ENCODE data around the gene PAFAH2.

PAFAH2 gene

DNA sequence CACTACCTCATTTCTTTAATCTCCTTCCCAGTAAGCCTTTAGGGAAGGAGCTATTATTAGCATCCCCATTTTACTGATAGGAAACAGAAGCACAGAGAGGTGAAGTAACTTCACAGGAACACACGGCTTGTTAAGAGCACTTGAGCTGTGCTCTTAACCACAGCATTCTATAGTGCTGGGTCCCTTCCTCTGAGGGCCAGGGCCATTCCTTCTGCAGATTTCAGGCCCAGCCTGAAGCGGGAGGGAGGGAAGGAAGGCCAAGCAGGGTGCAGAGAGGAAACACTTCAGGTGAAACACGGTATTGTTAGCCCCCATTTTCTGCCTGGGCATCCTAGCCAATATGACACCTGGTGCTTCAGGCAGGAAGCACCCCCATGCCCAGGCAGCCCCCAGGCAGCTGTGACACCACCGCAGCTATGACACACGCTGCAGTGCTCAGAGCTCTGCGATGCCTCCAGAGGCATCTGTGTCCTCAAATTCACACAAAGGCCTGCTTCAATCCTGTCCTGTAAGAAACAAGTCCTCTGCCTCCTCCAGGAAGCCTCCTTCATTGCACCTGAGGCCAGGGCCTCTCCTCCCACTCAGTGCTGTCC lies 19.2 kb upstream of the PAFAH2 start:
- H3K4me3 ChIP-seq (ENCODE audit: low read depth, low read length), result no peak overlapping the region
- ChIA-PET POLR2A (no interaction called here), CTCF (interaction anchor here (1.0 kb wide), 1 partner anchor 11 kb away, joined by 3 read pairs; no protein-coding TSS in a partner anchor)

DNA sequence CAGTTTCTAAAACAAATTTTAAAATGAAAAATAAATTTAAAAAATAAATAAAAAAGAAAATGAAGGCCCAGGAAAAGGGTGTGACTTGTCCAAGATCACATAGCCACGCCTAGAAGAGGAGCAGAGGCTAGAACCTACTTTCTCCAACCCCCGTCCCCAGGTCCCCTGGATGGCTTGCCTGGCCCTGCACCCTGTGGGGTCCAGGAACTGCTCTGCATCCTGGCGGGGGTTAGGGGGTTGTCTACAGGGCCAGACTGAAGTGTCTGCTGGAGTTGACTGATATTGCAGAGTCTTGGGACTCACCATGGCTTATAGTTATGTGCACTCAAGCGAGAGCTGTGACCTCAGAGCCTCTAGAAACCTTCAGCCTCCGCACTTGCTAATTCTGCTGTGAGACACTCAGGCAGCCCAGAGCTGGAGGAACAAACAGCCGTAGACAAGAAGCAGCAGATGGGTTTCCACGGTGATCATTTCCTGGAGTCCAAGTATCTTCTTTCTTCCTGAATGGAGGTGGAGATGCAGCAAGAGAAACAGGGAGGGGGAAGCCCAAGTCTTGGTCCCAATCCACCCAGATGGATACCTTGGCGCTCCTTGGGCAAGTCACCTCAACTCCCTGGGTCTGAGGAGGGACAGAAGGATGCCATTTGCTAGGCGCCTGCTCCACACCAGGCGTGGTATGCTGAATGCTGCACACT lies 18.5 kb upstream of the PAFAH2 start:
- H3K36me3 ChIP-seq (ENCODE audit: control insufficient read depth in 2 of 2, insufficient read depth in 1 of 2, low read length in 2 of 2), result no peaks in the 10 kb centered on the region
- ChIA-PET CTCF (interaction anchor here (1.0 kb wide), 1 partner anchor 12 kb away, joined by 3 read pairs; no protein-coding TSS in a partner anchor), POLR2A (no interaction called here)
- H3K9me3 ChIP-seq (ENCODE audit: control insufficient read depth, insufficient read depth, low read depth, low read length), result no peaks in the 10 kb centered on the region
- H3K4me3 ChIP-seq (ENCODE audit: low read depth, low read length), result no peak overlapping the region
- no peaks in the 10 kb centered on the region for H3K4me1 ChIP-seq (ENCODE audit: control insufficient read depth, insufficient read depth, low read length)
- H3K27ac ChIP-seq (ENCODE audit: extremely low read depth, low read depth, low read length), result no peak overlapping the region
- TF ChIP-seq ZNF529 (tag by site-specific recombination; IDR thresholded peaks at IDR 0.05; ENCODE audit: insufficient replicate concordance), result no peak
- peak; percentile 81 for TF ChIP-seq GLIS1 (tag by site-specific recombination; IDR thresholded peaks at IDR 0.05)

More for the DNA sequence above, 19.2 kb upstream of the PAFAH2 start:
- no peaks in the 10 kb centered on the region for H3K9me3 ChIP-seq (ENCODE audit: control insufficient read depth, insufficient read depth, low read depth, low read length)
- TF ChIP-seq OVOL3 (tag by site-specific recombination; IDR thresholded peaks at IDR 0.05), result no peak
- no peaks in the 10 kb centered on the region for H3K4me1 ChIP-seq (ENCODE audit: control insufficient read depth, insufficient read depth, low read length)
- H3K27ac ChIP-seq (ENCODE audit: extremely low read depth, low read depth, low read length), result no peak overlapping the region
- H3K36me3 ChIP-seq (ENCODE audit: control insufficient read depth in 2 of 2, insufficient read depth in 1 of 2, low read length in 2 of 2), result no peaks in the 10 kb centered on the region

DNA sequence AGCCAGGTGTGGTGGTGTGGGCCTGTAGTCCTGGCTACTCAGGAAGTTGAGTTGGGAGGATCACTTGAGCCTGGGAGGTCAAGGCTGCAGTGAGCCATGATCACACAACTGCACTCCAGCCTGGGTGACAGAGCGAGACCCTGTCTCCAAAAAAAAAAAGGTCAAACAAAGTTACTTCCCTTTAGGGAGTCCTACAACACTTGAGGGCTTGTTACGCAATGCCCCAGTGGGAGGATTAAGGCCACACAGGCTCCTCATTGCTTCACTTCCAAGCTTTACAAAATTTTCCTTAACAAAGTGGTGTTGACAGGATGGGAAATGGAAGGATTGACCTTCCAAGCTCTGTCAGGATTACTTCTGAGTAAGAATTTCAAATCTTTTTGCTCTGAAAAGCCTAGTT lies 17.5 kb upstream of the PAFAH2 start:
- Histone ChIP-seq H3K4me1 (ENCODE audit: control insufficient read depth, insufficient read depth, low read length) (no peaks in the 10 kb centered on the region), H3K27ac (ENCODE audit: extremely low read depth, low read depth, low read length) (no peak overlapping the region), H3K36me3 (ENCODE audit: control insufficient read depth in 2 of 2, insufficient read depth in 1 of 2, low read length in 2 of 2) (no peaks in the 10 kb centered on the region), H3K9me3 (ENCODE audit: control insufficient read depth, insufficient read depth, low read depth, low read length) (no peaks in the 10 kb centered on the region), H3K4me3 (ENCODE audit: low read depth, low read length) (no peak overlapping the region)
- ChIA-PET CTCF (interaction anchor here (0.5 kb wide), 1 partner anchor 96 kb away, joined by 3 read pairs; no protein-coding TSS in a partner anchor), POLR2A (no interaction called here)
- TF ChIP-seq ZBTB1 (tag by site-specific recombination; IDR thresholded peaks at IDR 0.05) (no peak), ZNF132 (tag by site-specific recombination; IDR thresholded peaks at IDR 0.05; ENCODE audit: borderline replicate concordance) (no peak), ZNF24 (tag by site-specific recombination; IDR thresholded peaks at IDR 0.05) (no peak), ZNF610 (tag by site-specific recombination; IDR thresholded peaks at IDR 0.05; ENCODE audit: borderline replicate concordance) (no peak), ZEB2 (tag by site-specific recombination; IDR thresholded peaks at IDR 0.05) (no peak), ZBTB17 (tag by site-specific recombination; IDR thresholded peaks at IDR 0.05) (no peak), SCRT1 (tag by site-specific recombination; IDR thresholded peaks at IDR 0.05; ENCODE audit: borderline replicate concordance) (no peak), ZNF585B (tag by site-specific recombination; IDR thresholded peaks at IDR 0.05) (no peak), ZNF19 (tag by site-specific recombination; IDR thresholded peaks at IDR 0.05; ENCODE audit: low read depth) (no peak)
- TF ChIP-seq, protein P1, sequence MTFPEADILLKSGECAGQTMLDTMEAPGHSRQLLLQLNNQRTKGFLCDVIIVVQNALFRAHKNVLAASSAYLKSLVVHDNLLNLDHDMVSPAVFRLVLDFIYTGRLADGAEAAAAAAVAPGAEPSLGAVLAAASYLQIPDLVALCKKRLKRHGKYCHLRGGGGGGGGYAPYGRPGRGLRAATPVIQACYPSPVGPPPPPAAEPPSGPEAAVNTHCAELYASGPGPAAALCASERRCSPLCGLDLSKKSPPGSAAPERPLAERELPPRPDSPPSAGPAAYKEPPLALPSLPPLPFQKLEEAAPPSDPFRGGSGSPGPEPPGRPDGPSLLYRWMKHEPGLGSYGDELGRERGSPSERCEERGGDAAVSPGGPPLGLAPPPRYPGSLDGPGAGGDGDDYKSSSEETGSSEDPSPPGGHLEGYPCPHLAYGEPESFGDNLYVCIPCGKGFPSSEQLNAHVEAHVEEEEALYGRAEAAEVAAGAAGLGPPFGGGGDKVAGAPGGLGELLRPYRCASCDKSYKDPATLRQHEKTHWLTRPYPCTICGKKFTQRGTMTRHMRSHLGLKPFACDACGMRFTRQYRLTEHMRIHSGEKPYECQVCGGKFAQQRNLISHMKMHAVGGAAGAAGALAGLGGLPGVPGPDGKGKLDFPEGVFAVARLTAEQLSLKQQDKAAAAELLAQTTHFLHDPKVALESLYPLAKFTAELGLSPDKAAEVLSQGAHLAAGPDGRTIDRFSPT (tag by site-specific recombination; IDR thresholded peaks at IDR 0.05), result no peak
- TF ChIP-seq, protein P2, sequence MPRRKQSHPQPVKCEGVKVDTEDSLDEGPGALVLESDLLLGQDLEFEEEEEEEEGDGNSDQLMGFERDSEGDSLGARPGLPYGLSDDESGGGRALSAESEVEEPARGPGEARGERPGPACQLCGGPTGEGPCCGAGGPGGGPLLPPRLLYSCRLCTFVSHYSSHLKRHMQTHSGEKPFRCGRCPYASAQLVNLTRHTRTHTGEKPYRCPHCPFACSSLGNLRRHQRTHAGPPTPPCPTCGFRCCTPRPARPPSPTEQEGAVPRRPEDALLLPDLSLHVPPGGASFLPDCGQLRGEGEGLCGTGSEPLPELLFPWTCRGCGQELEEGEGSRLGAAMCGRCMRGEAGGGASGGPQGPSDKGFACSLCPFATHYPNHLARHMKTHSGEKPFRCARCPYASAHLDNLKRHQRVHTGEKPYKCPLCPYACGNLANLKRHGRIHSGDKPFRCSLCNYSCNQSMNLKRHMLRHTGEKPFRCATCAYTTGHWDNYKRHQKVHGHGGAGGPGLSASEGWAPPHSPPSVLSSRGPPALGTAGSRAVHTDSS (tag by site-specific recombination; IDR thresholded peaks at IDR 0.05), result no peak
- TF ChIP-seq, protein P3, sequence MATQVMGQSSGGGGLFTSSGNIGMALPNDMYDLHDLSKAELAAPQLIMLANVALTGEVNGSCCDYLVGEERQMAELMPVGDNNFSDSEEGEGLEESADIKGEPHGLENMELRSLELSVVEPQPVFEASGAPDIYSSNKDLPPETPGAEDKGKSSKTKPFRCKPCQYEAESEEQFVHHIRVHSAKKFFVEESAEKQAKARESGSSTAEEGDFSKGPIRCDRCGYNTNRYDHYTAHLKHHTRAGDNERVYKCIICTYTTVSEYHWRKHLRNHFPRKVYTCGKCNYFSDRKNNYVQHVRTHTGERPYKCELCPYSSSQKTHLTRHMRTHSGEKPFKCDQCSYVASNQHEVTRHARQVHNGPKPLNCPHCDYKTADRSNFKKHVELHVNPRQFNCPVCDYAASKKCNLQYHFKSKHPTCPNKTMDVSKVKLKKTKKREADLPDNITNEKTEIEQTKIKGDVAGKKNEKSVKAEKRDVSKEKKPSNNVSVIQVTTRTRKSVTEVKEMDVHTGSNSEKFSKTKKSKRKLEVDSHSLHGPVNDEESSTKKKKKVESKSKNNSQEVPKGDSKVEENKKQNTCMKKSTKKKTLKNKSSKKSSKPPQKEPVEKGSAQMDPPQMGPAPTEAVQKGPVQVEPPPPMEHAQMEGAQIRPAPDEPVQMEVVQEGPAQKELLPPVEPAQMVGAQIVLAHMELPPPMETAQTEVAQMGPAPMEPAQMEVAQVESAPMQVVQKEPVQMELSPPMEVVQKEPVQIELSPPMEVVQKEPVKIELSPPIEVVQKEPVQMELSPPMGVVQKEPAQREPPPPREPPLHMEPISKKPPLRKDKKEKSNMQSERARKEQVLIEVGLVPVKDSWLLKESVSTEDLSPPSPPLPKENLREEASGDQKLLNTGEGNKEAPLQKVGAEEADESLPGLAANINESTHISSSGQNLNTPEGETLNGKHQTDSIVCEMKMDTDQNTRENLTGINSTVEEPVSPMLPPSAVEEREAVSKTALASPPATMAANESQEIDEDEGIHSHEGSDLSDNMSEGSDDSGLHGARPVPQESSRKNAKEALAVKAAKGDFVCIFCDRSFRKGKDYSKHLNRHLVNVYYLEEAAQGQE (tag by site-specific recombination; IDR thresholded peaks at IDR 0.05), result no peak
- TF ChIP-seq, protein P4, sequence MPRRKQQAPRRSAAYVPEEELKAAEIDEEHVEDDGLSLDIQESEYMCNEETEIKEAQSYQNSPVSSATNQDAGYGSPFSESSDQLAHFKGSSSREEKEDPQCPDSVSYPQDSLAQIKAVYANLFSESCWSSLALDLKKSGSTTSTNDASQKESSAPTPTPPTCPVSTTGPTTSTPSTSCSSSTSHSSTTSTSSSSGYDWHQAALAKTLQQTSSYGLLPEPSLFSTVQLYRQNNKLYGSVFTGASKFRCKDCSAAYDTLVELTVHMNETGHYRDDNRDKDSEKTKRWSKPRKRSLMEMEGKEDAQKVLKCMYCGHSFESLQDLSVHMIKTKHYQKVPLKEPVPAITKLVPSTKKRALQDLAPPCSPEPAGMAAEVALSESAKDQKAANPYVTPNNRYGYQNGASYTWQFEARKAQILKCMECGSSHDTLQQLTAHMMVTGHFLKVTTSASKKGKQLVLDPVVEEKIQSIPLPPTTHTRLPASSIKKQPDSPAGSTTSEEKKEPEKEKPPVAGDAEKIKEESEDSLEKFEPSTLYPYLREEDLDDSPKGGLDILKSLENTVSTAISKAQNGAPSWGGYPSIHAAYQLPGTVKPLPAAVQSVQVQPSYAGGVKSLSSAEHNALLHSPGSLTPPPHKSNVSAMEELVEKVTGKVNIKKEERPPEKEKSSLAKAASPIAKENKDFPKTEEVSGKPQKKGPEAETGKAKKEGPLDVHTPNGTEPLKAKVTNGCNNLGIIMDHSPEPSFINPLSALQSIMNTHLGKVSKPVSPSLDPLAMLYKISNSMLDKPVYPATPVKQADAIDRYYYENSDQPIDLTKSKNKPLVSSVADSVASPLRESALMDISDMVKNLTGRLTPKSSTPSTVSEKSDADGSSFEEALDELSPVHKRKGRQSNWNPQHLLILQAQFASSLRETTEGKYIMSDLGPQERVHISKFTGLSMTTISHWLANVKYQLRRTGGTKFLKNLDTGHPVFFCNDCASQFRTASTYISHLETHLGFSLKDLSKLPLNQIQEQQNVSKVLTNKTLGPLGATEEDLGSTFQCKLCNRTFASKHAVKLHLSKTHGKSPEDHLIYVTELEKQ (tag by site-specific recombination; IDR thresholded peaks at IDR 0.05; ENCODE audit: borderline replicate concordance), result no peak
